Measurements from ENCODE around the gene PIWIL4.

The PIWIL4 gene

DNA sequence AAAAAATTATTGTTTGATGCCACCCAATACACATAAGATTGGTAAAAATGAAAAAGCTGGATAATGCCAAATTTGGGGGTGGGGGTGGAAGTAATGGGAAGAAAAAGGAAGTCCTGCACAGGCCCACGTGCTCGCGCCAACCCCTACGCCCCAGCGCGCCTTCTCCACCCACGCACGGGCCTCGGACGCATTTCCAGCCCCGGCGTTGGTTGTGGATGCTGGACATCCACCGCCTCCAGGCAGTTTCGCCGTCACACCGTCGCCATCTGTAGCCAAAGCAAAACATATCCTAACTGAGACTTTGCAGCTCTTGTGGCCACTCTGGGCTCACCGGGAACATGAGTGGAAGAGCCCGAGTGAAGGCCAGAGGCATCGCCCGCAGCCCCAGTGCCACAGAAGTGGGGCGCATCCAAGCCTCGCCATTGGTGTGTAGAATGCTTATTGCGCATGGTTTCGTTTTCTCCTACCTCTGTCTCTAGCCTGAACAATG is at the start of gene PIWIL4:
Gene PIWIL4 (plus strand): TSS at position 188 of the 490 bp plus-strand sequence. CDS start 151 bp downstream, at position 339.
- TF ChIP-seq, protein P1, sequence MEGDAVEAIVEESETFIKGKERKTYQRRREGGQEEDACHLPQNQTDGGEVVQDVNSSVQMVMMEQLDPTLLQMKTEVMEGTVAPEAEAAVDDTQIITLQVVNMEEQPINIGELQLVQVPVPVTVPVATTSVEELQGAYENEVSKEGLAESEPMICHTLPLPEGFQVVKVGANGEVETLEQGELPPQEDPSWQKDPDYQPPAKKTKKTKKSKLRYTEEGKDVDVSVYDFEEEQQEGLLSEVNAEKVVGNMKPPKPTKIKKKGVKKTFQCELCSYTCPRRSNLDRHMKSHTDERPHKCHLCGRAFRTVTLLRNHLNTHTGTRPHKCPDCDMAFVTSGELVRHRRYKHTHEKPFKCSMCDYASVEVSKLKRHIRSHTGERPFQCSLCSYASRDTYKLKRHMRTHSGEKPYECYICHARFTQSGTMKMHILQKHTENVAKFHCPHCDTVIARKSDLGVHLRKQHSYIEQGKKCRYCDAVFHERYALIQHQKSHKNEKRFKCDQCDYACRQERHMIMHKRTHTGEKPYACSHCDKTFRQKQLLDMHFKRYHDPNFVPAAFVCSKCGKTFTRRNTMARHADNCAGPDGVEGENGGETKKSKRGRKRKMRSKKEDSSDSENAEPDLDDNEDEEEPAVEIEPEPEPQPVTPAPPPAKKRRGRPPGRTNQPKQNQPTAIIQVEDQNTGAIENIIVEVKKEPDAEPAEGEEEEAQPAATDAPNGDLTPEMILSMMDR (conservative IDR thresholded peaks at IDR 0.05; ENCODE audit: low read length), result no peak
- H3K4me3 ChIP-seq (ENCODE audit: low read length), result no peak within 1 kb of the TSS
- DNase-seq (ENCODE audit: low read depth), result no peak

DNA sequence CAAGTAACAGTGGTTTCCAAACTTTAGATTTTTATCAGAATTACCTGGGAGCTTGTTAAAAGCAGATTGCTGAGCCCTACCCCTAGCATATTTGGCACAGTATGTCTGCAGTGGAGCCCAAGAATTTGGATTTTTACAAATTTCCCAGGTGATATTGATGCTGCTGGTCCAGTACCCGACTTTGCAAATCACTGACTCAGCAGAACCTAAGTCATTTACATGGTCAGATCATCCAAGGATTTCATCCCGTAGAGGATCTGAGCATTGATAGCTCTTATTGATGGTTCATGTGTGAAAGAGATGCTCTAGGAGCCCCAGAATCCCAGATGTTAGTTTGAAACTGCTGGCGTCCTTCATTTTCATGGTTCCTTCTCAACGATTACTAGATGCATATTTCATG is 48.9 kb upstream of the PIWIL4 start:
- DNase-seq (ENCODE audit: low read depth), result no peak
- TF ChIP-seq, protein P1 (conservative IDR thresholded peaks at IDR 0.05; ENCODE audit: low read length), result no peak

DNA sequence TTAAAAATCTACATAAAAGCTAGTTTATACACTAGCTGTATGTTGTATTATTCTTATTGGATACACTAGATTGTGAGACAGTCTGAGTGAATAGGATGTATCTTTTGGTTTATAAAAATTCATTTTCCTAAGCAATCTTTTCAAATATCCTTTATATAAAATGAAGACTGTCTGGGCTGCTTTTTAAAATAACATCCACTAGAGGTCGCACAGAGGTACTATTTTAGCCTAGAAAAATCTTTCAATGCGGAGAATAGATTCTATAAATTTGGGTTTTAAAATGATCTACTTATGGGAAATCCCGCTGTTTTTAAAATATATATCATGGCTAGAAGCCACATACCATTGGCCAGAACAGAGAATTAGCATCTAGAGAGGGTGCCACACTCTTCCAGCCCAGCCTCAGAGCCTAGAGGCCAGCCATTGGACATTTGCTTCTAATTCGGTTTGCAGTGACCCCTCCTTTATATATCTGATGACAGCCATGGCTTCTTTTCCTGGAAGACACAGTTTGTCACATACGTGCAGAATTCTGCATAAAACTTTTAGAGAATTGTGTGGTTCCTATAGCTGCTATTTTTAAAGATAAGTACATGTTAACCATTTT is 47.6 kb upstream of the PIWIL4 start:
- H3K4me3 ChIP-seq (ENCODE audit: low read length), result no peak overlapping the region
- TF ChIP-seq, protein P1 (conservative IDR thresholded peaks at IDR 0.05; ENCODE audit: low read length), result peak; percentile 71
- peak; percentile 25 for DNase-seq (ENCODE audit: low read depth)

More for the DNA sequence above, 48.9 kb upstream of the PIWIL4 start:
- no peak overlapping the region for H3K4me3 ChIP-seq (ENCODE audit: low read length)

DNA sequence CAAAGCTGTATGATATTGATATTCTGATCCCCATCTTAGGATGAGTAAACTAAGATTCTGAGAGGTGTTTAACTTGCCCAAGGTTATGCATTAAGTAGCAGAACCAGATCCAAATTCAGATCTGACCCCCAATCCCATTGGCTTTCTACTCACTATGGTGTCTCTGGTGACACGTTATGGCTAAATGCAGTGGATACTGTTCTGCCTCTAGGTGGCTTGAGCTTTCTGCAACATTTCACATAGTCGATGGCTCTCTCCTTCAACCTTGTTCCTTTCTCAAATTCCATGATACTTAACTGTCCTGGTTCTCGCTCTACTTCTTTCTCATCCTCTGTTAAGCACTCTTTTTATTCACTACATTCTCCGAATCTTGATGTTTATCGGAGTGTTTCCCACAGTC is 45.5 kb upstream of the PIWIL4 start:
- peak; percentile 42 for DNase-seq (ENCODE audit: low read depth)
- TF ChIP-seq, protein P1 (conservative IDR thresholded peaks at IDR 0.05; ENCODE audit: low read length), result peak; percentile 63
- H3K4me3 ChIP-seq (ENCODE audit: low read length), result no peak overlapping the region

DNA sequence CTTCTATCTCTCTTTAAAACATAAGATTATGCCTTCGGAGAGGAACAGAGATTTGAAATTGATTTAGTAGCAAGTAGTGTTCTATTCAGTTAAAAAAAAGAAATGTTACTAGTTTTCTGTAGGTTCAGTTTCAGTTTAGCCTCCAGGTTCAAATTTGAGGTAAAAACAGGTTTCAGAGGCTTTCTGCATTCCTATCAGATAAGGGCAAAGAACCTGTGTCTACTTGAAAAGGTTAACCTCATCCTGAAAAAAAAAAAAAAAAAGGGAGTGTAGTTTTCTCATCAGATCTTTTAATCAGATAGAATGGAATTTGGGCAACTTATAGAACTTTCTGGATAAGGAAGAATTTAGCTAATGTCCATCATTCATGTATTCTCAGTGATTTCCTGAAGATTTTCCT is 42.8 kb upstream of the PIWIL4 start:
- DNase-seq (ENCODE audit: low read depth), result no peak
- no peak overlapping the region for H3K4me3 ChIP-seq (ENCODE audit: low read length)
- TF ChIP-seq, protein P1 (conservative IDR thresholded peaks at IDR 0.05; ENCODE audit: low read length), result no peak

DNA sequence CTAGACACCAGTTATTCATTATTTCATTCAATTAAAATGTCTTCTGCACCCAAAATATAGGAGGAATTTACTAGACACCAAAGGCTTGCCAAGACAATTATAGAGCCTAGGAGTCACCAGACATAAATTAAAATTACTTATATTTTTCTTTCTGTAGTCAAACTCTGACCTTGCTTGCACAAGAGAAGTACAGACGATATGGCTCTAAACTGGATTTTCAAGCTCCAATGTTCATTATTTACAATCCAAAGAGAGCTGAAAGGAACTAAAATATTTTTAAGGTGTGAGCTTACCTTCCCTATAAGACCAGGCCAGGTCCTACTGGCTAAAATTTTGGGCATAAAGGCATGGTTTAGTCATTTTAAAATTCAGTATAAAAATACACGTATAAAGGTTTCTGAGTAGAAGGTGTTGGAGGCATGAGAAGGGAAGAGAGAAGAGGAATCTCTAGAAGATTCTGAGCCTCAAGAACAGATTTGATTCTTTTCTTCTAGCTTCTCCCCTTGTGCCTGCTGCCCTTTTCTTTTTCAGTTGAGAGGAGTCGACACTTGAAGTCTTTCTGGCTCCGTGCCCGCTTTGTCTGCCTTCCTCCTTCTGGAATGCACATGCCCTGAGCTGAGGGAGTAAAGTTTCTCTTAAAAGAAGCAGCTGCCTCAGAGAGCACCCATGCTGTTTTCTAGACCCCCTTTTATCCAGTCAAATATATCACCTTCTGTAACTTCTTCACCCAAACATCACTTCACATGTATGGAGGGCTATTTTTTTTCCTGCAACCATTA is 41.4 kb upstream of the PIWIL4 start:
- no peak overlapping the region for H3K4me3 ChIP-seq (ENCODE audit: low read length)
- TF ChIP-seq, protein P1 (conservative IDR thresholded peaks at IDR 0.05; ENCODE audit: low read length), result no peak
- peak; percentile 79 for DNase-seq (ENCODE audit: low read depth)

Measured in AG10803 (cell line).